Upper lobe of left lung (tissue), 6 donors: ENCODE results near the gene ARHGAP26. TPM values are rescaled to one million over a fixed set of nuclear protein-coding genes. Genes with fewer than 3 reads are reported as not detected.
A peak's percentile ranks its signal among the peaks of the same experiment; 100 is the strongest.

Experiments
- ATAC-seq, 2 donors: fragments of 200-7000 bp; cut with Tn5 transposase; one replicate each; pipeline ENCODE4 v1.9.1; 2022; ENCODE audit warnings: mild to moderate bottlenecking in 2 of 2, moderate library complexity in 2 of 2; ENCODE audit not compliant: low FRiP score in 2 of 2
- DNase-seq, 2 donors: peaks; one replicate each; pipeline ENCODE4 v3.0.0-alpha.2; 2019 to 2020
- H3K27ac ChIP-seq, 4 donors: fragments of 200-600 bp; sonication (generic); one replicate each; pipeline ENCODE4 v1.5.1; 2016 to 2019
- H3K27me3 ChIP-seq, 4 donors: fragments of 200-600 bp; sonication (generic); one replicate each; pipeline ENCODE4 v1.5.1; 2017 to 2019
- H3K36me3 ChIP-seq, 4 donors: fragments of 200-600 bp; sonication (generic); one replicate each; pipeline ENCODE4 v1.5.1; 2016 to 2019
- H3K4me1 ChIP-seq, 4 donors: fragments of 200-600 bp; sonication (generic); one replicate each; pipeline ENCODE4 v1.5.1; 2018 to 2019
- H3K4me3 ChIP-seq, 4 donors: fragments of 200-600 bp; sonication (generic); one replicate each; pipeline ENCODE4 v1.5.1; 2017 to 2019; ENCODE audit warnings: mild to moderate bottlenecking in 2 of 4, moderate library complexity in 1 of 4
- H3K9me3 ChIP-seq, 4 donors: fragments of 200-600 bp; sonication (generic); one replicate each; pipeline ENCODE4 v1.5.1; 2018 to 2019
- EP300 ChIP-seq, 4 donors: sonication (generic); formaldehyde crosslinking; IDR thresholded peaks; one replicate each; pipeline ENCODE4 v1.5.1; 2017; ENCODE audit warnings: antibody characterized with exemption in 4 of 4, control low read depth in 2 of 4
- POLR2A ChIP-seq, 4 donors: fragments of 450-650 bp; IDR thresholded peaks; one replicate each; pipeline ENCODE4 v1.5.1; 2016 to 2017; ENCODE audit warnings: antibody characterized with exemption in 4 of 4, mild to moderate bottlenecking in 2 of 4
- POLR2AphosphoS5 ChIP-seq, 2 donors: sonication (generic); formaldehyde crosslinking; IDR thresholded peaks; one replicate each; pipeline ENCODE4 v1.5.1; 2017; ENCODE audit warnings: antibody characterized with exemption in 2 of 2
- WGBS, 2 donors: methylation state at CpG; one replicate each; pipeline ENCODE4 v1.1.5; 2017 to 2018; 5-methylcytosine and 5-hydroxymethylcytosine counted together
- total RNA-seq, 6 donors: library from RNA; depleted of rRNA in 4 of 6; stranded (reverse); fragments of >200 nt in 4 of 6; gene quantifications; one replicate each; pipeline versions ENCODE4 v1.1.0 to v1.2.1, GENCODE V29; 2016 to 2021
- TF ChIP-seq, protein P1 (sequence below), 6 experiments: fragments of 450-650 bp in 4 of 6; fragments of 200-600 bp in 2 of 6; sonication (generic) in 2 of 6; IDR thresholded peaks; one replicate each; pipeline ENCODE4 v1.5.1; 2016 to 2019; ENCODE audit warnings: antibody characterized with exemption in 6 of 6
- donor health status: DM: no; HTN: no; CAD: no; lungs with moderate emphysema.
- donor health status: DM: no; HTN: yes; CAD: no; lungs with severe emphysema.

Gene ARHGAP26
- total RNA-seq, 6 donors from 2014 or later = 34.9 to 90.1 (median 38.9) TPM

DNA sequence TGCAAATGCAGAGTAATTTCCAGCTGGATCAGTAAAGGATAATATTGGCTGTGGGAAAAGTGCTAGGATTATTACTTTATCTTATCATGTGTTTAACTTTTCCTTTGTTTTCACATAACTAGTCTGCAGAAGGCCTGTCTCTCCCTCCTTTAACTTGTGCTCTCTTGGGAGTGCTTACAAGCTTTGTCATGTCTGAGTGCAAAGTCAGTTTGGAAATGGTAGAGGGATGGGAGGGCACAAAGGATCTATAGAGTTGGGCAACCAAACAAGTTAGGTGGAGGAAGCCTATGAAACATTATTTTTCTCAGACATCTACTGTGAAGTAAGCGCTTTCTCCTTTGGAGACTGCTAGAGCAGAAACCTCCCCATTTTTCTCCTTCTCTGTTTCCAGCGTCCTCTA, 308.8 kb downstream of the ARHGAP26 start:
- no peak for DNase-seq
- WGBS, 2 donors = 95 to 97% methylated on average over 2 of the region's 2 CpGs
- H3K9me3 ChIP-seq = no peaks in the 10 kb centered on the region
- H3K36me3 ChIP-seq = no peaks in the 10 kb centered on the region
- no peak overlapping the region for H3K4me3 ChIP-seq
- H3K27me3 ChIP-seq = no peaks in the 10 kb centered on the region
- no peak for ATAC-seq
- no peak overlapping the region for H3K27ac ChIP-seq
- H3K4me1 ChIP-seq = no peaks in the 10 kb centered on the region
- TF ChIP-seq POLR2A (IDR thresholded peaks at IDR 0.05) (no peak), EP300 (IDR thresholded peaks at IDR 0.05) (no peak), POLR2AphosphoS5 (IDR thresholded peaks at IDR 0.05) (no peak)
- TF ChIP-seq, protein P1, sequence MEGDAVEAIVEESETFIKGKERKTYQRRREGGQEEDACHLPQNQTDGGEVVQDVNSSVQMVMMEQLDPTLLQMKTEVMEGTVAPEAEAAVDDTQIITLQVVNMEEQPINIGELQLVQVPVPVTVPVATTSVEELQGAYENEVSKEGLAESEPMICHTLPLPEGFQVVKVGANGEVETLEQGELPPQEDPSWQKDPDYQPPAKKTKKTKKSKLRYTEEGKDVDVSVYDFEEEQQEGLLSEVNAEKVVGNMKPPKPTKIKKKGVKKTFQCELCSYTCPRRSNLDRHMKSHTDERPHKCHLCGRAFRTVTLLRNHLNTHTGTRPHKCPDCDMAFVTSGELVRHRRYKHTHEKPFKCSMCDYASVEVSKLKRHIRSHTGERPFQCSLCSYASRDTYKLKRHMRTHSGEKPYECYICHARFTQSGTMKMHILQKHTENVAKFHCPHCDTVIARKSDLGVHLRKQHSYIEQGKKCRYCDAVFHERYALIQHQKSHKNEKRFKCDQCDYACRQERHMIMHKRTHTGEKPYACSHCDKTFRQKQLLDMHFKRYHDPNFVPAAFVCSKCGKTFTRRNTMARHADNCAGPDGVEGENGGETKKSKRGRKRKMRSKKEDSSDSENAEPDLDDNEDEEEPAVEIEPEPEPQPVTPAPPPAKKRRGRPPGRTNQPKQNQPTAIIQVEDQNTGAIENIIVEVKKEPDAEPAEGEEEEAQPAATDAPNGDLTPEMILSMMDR (IDR thresholded peaks at IDR 0.05) = no peak

DNA sequence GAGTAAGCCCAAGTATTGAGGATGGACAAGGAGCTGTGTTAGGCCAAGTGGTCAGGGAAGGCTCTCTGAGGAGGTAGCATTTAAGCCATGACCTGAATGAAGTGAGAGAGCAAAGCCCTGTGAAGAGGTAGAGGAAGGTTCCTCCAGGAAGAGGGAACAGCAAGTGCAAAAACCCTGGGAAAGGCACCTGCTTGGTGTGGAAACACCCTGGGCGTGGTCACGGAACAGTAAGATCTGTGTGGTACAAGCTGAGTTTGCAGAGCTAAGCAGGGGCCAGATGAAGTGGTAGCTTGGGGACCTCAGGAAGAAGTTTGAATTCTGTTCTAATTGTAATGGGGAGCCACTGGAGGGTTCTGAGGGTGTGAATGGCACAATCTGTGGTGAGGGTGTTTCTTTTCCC, 310.2 kb downstream of the ARHGAP26 start:
- ATAC-seq = no peak
- Histone ChIP-seq H3K4me1 (no peaks in the 10 kb centered on the region), H3K27ac (no peak overlapping the region), H3K27me3 (no peaks in the 10 kb centered on the region), H3K36me3 (no peaks in the 10 kb centered on the region), H3K4me3 (no peak overlapping the region), H3K9me3 (no peaks in the 10 kb centered on the region)
- TF ChIP-seq, protein P1 (IDR thresholded peaks at IDR 0.05) = no peak
- TF ChIP-seq POLR2A (IDR thresholded peaks at IDR 0.05) (no peak), EP300 (IDR thresholded peaks at IDR 0.05) (no peak), POLR2AphosphoS5 (IDR thresholded peaks at IDR 0.05) (no peak)
- DNase-seq = no peak
- 97 to 100% methylated on average over 2 of the region's 2 CpGs for WGBS, 2 donors

DNA sequence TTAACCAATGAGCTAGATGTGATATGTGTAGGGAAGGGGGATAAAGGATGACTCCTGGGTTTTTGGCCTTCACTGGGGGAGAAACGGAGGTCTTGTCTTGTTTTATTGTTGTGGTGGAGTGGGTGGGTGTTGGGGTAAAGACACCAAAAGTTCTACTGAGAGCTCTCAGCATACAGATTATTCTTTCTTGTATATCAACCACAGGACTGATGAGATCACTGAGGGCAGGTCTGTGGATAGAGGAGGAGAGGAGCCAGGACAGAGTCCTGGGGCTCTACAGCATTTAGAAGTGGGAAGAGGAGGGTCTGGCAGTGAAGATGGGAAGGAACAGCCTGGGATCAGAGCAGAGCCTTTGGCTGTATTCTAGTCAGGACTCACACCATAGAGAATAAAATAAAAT, 310.8 kb downstream of the ARHGAP26 start:
- 88 to 96% methylated on average over 1 of the region's 1 CpG for WGBS, 2 donors
- Histone ChIP-seq H3K27me3 (no peaks in the 10 kb centered on the region), H3K36me3 (no peaks in the 10 kb centered on the region), H3K4me1 (no peaks in the 10 kb centered on the region), H3K9me3 (no peaks in the 10 kb centered on the region), H3K27ac (no peak overlapping the region), H3K4me3 (no peak overlapping the region)
- DNase-seq (no peak), ATAC-seq (no peak)
- TF ChIP-seq EP300 (IDR thresholded peaks at IDR 0.05) (no peak), POLR2AphosphoS5 (IDR thresholded peaks at IDR 0.05) (no peak), POLR2A (IDR thresholded peaks at IDR 0.05) (no peak)
- TF ChIP-seq, protein P1 (IDR thresholded peaks at IDR 0.05) = no peak

DNA sequence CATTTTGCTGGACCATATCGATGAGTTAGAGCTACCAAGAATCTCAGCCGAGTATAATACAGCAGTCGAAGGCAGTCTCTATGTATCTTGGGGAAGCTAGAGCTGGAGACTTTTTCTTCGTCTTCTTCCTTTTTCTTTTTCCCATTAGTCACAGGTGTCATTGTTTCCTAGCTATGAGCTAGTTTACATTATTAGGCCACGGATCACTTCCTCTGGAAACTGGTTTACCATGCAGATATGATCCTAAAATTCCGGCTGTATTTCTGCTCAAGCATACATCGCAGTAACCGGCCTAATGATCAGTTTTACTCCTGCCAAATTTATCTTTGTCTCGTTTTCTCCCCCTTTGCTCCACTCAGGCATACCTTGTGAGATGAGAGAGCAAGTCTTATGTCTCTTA, 312.8 kb downstream of the ARHGAP26 start:
- no peak overlapping the region for H3K4me3 ChIP-seq
- no peak for DNase-seq
- no peak for ATAC-seq
- H3K4me1 ChIP-seq = peaks cover 0 to 7% (median 3%) of the 10 kb centered on the region in 4 donors
- H3K27ac ChIP-seq = peak overlapping the region in 1 of 4 donors; percentile 21
- H3K27me3 ChIP-seq = no peaks in the 10 kb centered on the region
- H3K36me3 ChIP-seq = no peaks in the 10 kb centered on the region
- TF ChIP-seq, protein P1 (IDR thresholded peaks at IDR 0.05) = no peak
- no peak for TF ChIP-seq POLR2A (IDR thresholded peaks at IDR 0.05)
- H3K9me3 ChIP-seq = no peaks in the 10 kb centered on the region
- WGBS, 2 donors = 56 to 67% methylated on average over 9 of the region's 9 CpGs

DNA sequence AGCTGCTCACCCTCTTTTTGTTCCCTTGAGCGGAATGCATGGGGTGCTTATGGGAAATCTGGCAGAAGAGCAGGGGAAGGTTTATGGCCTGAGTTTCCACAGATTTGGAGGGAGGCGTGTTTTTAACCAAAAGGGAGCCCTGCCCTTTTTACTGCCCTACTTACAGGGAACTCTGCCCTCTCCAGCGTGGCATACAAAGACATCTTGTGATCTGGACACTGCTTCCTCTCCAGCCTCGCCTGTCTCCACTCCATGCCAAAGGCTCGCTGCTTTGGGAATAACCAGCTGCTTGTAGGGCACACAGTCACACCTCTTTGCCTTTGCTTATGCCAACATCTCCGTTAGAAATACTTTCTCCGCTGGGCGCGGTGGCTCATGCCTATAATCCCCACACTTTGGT, 314.2 kb downstream of the ARHGAP26 start:
- no peaks in the 10 kb centered on the region for H3K9me3 ChIP-seq
- DNase-seq = no peak
- no peak overlapping the region for H3K27ac ChIP-seq
- H3K27me3 ChIP-seq = no peaks in the 10 kb centered on the region
- no peak for ATAC-seq
- 90 to 96% methylated on average over 9 of the region's 9 CpGs for WGBS, 2 donors
- no peak overlapping the region for H3K4me3 ChIP-seq
- H3K4me1 ChIP-seq = peaks cover 0 to 7% (median 3%) of the 10 kb centered on the region in 4 donors
- TF ChIP-seq, protein P1 (IDR thresholded peaks at IDR 0.05) = no peak
- TF ChIP-seq EP300 (IDR thresholded peaks at IDR 0.05) (no peak), POLR2AphosphoS5 (IDR thresholded peaks at IDR 0.05) (no peak), POLR2A (IDR thresholded peaks at IDR 0.05) (no peak)
- H3K36me3 ChIP-seq = no peaks in the 10 kb centered on the region
